ENCODE data around the gene RAB36. TPM values are rescaled to one million over a fixed set of nuclear protein-coding genes. Genes with fewer than 3 reads are reported as not detected.

Gene RAB36
- total and polyA plus RNA-seq, 2 donors (not counting 1 experiment from before 2014, with no cell fraction given), result 1.1 to 3.3 TPM

GRCh38 chr22:23203452-23204124 lies 58.3 kb downstream of the RAB36 start:
- CTCF ChIA-PET, result no interaction called here
- Mint-ChIP-seq H3K27me3 (no peaks in the 10 kb centered on the region), H3K4me1 (peaks cover 30% of the 10 kb centered on the region)

More at GRCh38 chr22:23203452-23204124, 58.3 kb downstream of the RAB36 start:
- POLR2A ChIA-PET, result interaction anchor here (1.3 kb wide), 1 partner anchor 16 kb away, joined by 3 read pairs; no protein-coding TSS in a partner anchor
- Mint-ChIP-seq H3K9me3 (ENCODE audit: insufficient read depth) (no peaks in the 10 kb centered on the region), H3K4me3 (no peak overlapping the region), H3K27ac (no peak overlapping the region)
- Histone ChIP-seq H4K20me1 (ENCODE audit: control insufficient read depth, insufficient read depth, low read length, poor library complexity, severe bottlenecking) (peaks cover 33% of the 10 kb centered on the region), H3K4me3 (ENCODE audit: control extremely low read depth in 1 of 5, extremely low read depth in 1 of 5, insufficient read depth in 1 of 5, low read depth in 2 of 5, low read length in 4 of 5) (no peak overlapping the region), H3K4me2 (replicated peaks; ENCODE audit: low read depth, low read length, poor library complexity, severe bottlenecking) (no peak overlapping the region), H2AFZ (ENCODE audit: insufficient read depth, low read depth, low read length, poor library complexity, severe bottlenecking) (no peak overlapping the region), H3K27me3 (replicated peaks in 1 of 4; ENCODE audit: control extremely low read depth in 1 of 4, control insufficient read depth in 3 of 4, insufficient read depth in 4 of 4, low read length in 3 of 4) (no peaks in the 10 kb centered on the region), H3K36me3 (replicated peaks in 1 of 2; ENCODE audit: control extremely low read depth in 1 of 2, control insufficient read depth in 1 of 2, extremely low read depth in 1 of 2, insufficient read depth in 2 of 2, low read length in 1 of 2) (peaks cover 0 to 6% of the 10 kb centered on the region in 2 experiments), H3K79me2 (ENCODE audit: control insufficient read depth, insufficient read depth, low read length) (peaks cover 40% of the 10 kb centered on the region), H3K9ac (ENCODE audit: low read length) (no peak overlapping the region), H3K4me1 (ENCODE audit: control insufficient read depth in 2 of 2, insufficient read depth in 2 of 2, low read length in 2 of 2) (peaks cover 12 to 16% of the 10 kb centered on the region in 2 donors), H3K27ac (ENCODE audit: low read length in 2 of 2) (no peak overlapping the region), H3K9me3 (ENCODE audit: control extremely low read depth in 1 of 3, control insufficient read depth in 2 of 3, insufficient read depth in 1 of 3, low read length in 2 of 3) (no peaks in the 10 kb centered on the region)
- intact Hi-C loops (cut with micrococcal nuclease), result no loop called here
- DNase-seq (no peak), ATAC-seq (ENCODE audit: low read depth) (no peak)
- TF ChIP-seq EZH2 (IDR thresholded peaks at IDR 0.05; ENCODE audit: borderline replicate concordance, insufficient read depth, low read depth, low read length, poor library complexity, severe bottlenecking), result no peak
- no peak for TF ChIP-seq CTCF (IDR thresholded peaks at IDR 0.05)
- WGBS (ENCODE audit: insufficient coverage), result 94% methylated on average over 7 of the region's 7 CpGs

Data from B cell (primary cell).